Measurements from ENCODE around the gene SORCS2.

Gene SORCS2

GRCh38 chr4:7522452-7523220 lies 330.3 kb downstream of the SORCS2 start:
- DNase-seq: no peak

DNA sequence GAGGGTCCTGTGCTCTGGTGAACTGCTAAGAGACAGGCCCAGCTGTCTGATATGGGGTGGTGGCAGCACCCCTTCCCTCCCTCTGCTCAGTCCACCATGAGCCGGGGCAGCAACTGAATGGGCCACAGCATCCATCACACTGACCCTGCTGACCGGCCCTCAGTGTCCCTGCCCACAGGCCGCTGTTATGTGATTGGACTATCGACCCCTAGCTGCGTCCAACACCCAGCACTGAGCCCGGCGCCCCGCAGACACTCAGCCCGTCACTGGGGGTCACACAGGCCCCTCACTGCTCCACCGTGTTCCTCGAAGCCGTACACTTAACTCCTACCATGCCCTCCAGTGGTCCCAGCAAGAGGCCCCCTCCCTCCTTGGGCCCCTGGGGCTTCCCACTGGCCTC lies 331.2 kb downstream of the SORCS2 start:
- DNase-seq: no peak

DNA sequence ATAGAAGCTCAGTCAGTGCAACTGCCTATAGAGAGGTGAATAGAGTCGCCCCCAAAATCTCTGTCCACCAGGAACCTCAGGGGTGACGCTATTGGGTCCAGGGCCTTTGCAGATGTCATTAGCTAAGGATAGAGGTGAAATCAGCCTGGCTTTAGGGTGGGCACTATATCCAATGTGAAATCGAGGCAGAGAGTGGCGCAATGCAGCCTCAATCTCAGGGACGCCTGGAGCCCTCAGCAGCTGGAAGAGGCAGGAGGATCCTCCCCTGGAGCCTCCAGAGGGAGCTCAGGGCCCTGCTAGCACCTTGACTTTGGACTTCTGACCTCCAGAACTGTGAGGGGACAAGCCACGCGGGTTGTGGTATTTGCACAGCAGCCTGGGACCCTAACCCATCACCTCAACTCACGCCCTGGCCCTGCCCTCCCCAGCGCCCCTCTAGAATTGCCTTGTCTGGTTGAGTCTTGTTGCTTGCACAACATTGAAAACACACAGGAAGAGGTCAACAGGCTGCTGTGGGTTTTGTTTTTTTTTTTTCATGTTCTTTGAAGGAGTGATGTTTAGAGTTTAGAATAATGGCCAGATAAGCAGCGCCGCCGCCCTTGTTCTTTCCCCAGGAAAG lies 331.8 kb downstream of the SORCS2 start:
- DNase-seq: no peak

- no peak for DNase-seq
These were observed 332.5 kb downstream of the SORCS2 start for GRCh38 chr4:7524843-7525242.

- DNase-seq: no peak
These were observed 334.2 kb downstream of the SORCS2 start for GRCh38 chr4:7526491-7526890.

GRCh38 chr4:7526929-7527535 lies 334.7 kb downstream of the SORCS2 start:
- no peak for DNase-seq

DNA sequence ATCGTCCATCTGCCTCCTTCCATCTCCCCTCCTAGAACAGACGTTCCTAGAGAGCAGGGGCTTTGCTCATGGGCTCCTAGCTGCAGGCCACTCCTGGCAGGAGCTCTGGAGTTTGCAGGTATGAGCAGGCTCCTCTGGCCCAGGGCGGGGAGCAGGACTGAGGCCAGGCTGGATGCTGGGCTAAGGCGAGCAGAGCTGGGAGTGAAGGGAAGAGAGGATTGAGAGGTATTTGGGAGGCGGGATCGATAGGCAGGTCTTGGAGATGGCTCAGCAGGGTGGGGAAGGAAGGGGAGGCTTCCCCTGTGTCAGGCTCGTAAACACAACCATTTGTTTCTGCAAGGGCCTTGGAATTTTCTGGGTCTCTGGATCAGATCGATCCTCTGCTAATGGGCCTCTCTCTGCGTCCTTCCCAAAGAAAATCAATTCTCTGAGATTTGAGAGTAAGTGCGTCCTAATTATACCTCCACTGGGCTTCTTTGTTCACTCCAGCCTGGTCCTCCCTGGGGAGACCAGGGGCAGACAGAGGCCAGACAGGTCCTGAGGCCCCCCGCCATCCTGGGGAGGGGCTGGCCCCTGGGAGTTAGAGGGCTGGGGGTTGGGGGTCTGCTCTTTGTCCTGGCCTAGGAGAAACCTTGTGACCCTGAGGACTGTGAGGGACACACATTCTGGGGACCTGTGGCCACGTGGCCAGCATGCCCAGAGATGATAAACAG lies 337.2 kb downstream of the SORCS2 start:
- no peak for DNase-seq

DNA sequence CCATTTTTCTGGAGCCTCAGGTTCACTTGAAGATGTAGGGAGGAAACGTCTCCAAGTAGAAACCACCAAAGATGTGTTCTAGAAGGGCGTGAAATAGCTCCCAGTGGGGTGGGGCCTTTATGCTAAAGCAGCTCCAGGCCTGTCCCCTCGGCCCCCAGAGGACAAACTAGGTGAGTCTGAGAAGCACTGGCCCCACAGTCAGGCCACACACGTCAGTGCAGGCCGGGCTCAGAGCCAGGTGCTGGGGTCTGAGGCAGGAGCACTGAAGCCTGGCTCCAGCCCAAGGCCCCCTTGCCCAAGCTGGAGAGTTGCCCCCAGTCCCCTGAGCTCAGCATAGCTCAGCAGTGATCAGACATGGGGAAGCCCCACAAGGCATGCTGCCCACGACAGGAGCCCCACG lies 337.7 kb downstream of the SORCS2 start:
- no peak for DNase-seq

DNA sequence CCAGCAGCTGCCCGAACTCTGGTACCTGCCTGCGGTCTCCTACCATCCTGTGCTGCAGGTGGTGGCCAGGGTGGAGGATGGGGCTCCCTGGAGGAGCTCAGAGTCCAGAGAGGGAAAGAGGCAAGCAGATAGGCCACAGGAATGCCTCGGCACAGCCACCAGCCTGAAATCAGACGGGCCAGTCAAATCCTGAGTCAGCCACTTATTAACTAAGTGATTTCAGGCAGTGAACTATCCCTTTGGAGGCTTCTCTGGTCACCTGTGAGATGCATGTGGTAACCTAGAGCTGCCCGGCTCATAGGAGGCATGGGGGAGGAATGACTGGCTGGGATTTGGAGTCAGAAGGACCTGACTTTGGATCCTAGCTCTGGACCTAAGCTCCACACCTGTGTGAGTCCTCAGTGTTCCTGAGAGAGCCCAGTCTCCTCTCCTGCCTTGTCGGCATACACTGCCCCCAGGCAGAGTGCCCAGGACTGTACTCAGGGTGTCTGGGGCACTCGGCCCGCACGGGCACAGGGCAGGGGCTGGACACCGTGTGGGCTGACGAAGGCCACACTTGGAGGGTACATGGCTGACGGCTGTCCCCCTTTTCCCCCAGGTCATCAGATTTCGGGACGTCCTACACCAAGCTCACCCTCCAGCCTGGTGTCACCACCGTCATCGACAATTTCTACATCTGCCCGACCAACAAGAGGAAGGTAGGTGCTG lies 338.7 kb downstream of the SORCS2 start:
- DNase-seq: no peak

DNA sequence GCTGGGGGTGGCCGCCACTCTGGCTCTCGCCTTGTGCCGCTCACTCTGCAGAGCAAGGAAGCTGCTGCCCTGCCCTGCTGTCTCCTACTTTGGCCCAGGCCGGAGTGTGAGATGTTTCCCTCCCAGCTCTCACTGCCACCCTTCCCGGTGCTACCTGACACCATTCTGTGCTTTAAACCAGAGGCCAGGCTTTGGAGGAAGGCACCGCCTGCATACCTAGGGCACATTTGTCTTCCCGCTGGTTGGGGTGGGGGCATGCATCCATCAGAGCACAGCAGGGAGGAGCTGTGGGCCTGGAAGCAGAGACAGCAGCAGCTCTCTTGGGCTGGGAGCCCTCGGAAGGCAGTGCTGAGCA lies 339.3 kb downstream of the SORCS2 start:
- DNase-seq: no peak

- no peak for DNase-seq
These were observed 339.7 kb downstream of the SORCS2 start for GRCh38 chr4:7532043-7532442.

- no peak for DNase-seq
These were observed 340.9 kb downstream of the SORCS2 start for GRCh38 chr4:7533267-7533666.

GRCh38 chr4:7535094-7535493 lies 342.8 kb downstream of the SORCS2 start:
- no peak for DNase-seq

DNA sequence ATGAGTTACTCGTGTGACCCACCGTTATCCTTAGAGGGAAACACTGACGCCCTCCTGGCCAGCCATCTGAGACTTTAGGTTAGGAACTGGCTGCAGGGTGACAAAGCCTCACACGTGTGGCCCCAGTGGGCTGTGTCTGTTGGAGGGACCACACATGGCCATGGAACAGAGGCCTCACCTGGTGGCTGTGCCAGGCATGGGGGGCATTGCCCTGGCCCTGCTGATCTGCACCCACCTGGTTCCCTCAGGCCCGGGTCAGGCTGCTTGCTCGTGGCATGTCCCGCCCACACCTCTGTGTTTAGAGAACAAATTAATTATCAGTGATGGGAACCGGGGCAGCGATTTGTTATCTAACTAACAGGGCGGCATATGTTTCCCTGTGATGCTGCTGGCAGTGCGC lies 343.3 kb downstream of the SORCS2 start:
- no peak for DNase-seq

DNA sequence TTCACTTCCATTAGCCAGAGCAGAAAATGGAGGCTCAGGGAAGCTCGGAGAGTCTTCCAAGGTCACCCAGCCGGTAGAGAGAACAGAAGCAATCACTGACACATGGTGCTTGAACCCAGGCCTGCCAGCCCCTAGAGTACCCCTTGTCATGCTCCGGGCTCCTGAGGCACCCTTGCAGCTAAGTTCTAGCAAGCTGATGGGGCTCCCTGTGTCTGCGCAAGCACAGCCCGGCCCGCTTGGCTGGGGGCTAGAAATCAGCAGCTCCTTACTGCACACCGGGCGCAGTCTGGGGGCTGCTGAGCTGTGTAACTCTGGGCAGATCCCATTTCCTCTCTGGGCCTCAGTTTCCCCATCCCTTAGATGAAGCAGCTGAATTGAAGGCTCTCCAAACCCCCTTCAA lies 344.5 kb downstream of the SORCS2 start:
- DNase-seq: no peak

GRCh38 chr4:7537853-7538400 lies 345.6 kb downstream of the SORCS2 start:
- DNase-seq: no peak

- DNase-seq: no peak
These were observed 346.2 kb downstream of the SORCS2 start for GRCh38 chr4:7538518-7538917.

DNA sequence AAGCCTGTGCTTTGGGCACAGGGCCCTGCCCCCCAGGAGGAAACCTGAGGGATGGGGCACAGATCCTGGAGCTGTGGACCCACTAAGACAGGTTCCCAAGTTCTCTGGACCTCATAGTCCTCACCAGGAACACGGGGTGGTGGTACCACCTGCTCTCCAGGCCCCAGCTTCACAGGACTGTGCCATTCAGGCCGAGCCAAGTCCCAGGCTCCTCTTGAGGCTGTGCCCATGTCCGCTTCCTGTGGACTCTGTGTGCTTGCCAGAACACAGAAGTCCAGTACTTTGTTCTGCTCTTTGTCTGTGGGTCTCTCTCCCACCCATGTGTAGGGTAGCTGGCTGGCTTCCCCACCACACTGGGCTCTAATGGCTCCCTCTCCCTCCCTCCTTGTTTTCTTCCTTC lies 346.8 kb downstream of the SORCS2 start:
- no peak for DNase-seq

GRCh38 chr4:7539659-7540058 lies 347.3 kb downstream of the SORCS2 start:
- DNase-seq: no peak

DNA sequence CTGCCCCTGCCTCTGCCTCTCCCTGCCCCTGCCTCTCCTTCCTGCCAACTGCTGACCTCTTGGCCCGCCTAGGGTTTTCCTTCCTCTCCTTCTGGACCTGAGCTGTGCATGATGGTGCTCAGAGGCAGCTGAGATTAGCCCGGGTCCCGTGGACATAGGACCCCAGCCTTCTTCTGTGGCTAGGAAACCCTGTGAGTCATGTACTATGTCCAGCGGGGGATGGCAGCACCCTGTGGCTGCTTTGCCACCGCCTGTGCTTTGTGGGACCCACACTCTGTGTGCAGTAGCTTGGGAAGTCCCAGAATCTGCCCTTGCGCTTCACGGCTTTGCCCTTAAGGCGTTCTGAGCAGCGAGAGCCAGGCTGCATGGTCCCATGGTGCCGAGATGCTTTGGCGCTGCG lies 347.9 kb downstream of the SORCS2 start:
- DNase-seq: no peak

GRCh38 chr4:7540654-7541413 lies 348.5 kb downstream of the SORCS2 start:
- DNase-seq: no peak

DNA sequence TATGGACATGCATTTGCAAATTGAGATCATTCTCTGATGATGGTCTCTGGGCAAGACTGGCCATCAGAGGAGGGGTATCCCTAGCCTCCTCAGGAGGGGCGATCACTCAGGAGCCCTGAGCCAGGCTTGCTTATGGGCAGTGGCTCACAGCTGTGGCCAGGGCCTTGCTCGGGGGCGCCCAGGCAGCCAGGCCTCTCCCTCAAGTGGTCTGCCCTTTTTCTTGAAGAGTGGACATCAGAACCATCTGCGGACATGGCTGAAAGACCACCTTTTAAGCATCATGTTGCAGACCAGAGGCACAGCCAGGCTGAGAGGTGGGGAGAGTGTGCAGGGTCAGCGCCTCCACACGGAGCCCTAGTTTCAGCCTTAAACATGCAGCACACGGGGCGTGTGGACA lies 349.1 kb downstream of the SORCS2 start:
- DNase-seq: no peak

All from DMS79 (cell line).